Measurements from ENCODE around the gene OMA1.
"Not testable (repeated sequence)": the region's sequence is repeated elsewhere in the genome, so short reads cannot be mapped to it uniquely, and the experiment has no call there.

OMA1 gene

GRCh38 chr1:58573705-58574591 is 27.4 kb upstream of the OMA1 start:
- no peak for DNase-seq

DNA sequence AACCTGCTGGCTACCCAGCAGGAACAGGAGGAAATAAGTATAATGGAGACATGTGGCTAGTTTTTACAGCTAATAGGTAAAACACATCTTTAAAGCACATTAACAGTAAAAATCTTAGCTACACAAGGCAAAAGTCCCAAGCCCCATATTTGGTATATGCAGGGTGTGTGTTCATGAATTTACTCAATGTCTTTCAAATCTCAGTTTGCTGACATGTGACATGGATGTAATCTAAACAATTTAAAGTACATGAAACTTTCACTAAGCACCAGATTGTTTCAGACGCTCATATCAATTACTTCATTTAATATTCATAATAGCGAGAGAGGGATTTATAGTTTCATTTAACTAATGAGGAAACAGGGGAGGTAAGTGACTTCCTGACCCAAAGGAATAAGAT is 26.6 kb upstream of the OMA1 start:
- no peak for DNase-seq

DNA sequence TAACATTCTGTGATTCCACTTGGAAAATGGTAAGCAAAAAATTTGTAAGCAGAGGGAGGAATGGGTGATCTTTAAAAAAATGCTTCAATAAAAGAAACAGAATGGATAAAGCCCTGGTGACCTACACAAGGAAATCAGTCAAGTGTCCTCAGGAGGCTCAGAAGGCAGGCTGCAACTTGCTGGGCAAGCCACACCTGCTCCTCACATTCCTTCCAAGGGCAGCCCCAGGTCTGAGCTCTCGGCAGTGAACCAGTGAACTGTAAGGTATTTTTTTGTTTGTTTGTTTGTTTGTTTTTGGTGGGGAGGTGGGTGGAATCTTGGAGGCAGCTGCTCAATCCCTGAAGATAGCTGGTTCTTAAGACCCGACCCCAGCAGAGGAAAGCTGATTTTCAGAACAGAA is 26.2 kb upstream of the OMA1 start:
- no peak for DNase-seq

- DNase-seq, result no peak
Observed at GRCh38 chr1:58571616-58572015, 25.1 kb upstream of the OMA1 start.

DNA sequence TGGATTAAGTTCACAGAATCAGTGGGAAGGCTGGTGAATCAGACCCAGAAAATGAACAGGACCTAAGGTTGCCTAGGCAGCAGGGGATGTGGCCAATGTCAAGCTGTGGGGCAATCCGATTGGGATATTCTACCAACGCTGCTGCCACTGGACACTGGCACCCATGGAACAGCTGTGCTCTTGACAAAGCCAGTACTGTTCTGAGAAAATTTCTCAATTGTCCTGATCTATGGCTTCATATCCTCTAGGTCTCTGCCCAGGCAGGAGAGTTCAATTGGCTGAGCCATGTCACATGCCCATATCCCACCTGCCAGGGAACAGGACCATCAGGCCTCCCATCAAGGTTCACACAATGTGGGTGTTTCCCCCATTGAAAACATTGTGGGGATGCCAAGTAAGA is 24.3 kb upstream of the OMA1 start:
- DNase-seq, result no peak

DNA sequence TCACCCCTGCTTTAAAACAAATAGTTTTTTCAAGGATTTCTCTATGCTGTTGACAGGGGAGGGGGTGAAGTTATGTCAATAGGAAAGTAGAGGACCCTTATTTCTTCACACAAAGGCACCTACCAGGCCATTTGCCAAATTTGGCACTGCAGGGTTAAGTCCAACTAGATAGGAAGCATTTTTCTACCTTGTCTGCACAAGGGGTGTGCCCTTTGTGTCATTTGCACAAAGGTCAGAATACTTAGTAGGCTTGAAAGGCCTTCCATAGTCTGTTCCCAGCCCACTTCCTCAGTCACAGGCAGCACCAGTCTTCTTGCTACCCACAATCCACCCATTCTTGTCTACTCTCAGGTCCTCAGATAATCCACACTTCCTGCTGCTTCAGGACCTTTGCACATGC is 23.6 kb upstream of the OMA1 start:
- no peak for DNase-seq

- DNase-seq, result no peak
Observed at GRCh38 chr1:58568911-58569310, 22.4 kb upstream of the OMA1 start.

DNA sequence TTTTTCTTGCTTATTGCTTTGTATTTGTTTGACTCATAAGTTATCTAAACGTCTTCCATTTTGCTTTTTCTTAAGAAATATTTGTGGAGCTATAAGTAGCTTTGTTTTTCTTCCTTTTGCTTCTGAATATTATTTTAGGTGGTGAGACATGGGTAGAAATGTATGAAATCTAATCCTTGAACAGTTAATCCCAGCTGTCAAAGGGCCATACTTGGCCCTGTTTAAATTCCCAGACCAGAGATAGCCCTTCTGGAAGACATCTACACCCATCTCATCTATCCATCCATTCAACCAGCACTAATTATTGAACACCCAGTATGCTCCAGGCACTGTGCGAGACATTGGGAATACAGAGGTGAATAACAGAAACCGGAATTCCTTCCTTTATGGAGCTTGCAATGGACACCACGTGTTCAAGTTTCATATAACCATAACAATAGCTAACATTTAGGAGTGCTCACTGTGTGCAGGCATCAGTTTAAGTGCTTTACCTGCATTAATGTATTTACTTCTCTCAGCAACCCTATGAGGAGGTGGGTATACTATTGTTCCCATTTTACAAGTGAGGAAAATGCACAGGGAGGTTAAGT is 21.8 kb upstream of the OMA1 start:
- no peak for DNase-seq

DNA sequence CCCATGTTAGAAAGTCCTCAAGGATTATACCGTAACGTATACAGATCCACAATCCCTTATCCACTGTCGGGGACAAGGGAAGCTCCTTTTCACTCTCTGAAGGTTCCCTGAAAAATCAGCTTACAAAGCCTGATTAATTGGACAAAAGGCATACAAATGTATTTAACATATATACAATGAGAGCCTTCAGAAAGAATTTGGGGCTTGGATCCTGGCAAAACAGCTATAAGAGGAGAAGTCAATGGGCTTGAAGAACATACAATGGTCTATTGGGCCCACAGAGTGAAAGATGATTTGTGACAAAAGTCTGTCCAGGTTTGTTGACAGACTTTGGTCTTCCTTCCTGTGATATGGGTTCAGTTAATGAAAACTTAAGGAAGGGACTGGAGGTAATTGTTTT is 19.8 kb upstream of the OMA1 start:
- no peak for DNase-seq

DNA sequence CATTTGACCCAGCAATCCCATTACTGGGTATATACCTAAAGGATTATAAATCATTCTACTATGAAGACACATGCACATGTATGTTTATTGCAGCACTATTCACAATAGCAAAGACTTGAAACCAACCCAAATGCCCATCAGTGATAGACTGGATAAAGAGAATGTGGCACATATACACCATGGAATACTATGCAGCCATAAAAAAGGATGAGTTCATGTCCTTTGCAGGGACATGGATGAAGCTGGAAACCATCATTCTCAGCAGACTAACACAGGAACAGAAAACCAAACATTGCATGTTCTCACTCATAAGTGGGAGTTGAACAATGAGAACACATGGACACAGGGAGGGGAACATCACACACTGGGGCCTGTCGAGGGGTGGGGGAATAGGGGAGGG is 17.2 kb upstream of the OMA1 start:
- not testable (repeated sequence) for DNase-seq

- no peak for DNase-seq
Observed at GRCh38 chr1:58561633-58562032, 15.1 kb upstream of the OMA1 start.

DNA sequence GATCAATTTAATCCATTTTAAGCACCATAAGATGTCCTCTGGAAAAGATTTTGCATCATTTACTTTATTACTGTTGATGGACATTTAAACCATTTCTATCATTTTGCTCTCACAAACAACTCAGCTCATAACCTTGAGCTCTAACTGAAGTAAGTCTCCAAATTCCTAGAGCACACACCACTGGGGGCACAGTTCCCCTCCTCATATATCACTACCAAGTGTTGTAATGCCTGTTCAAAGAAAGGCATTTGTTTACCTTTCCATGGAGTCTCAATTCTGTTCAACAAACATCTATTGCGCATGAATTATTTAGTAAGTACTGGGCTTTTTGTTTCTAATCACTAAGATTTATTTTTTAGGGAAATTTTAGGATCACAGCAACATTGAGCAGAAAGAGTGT is 8.9 kb upstream of the OMA1 start:
- no peak for DNase-seq

DNA sequence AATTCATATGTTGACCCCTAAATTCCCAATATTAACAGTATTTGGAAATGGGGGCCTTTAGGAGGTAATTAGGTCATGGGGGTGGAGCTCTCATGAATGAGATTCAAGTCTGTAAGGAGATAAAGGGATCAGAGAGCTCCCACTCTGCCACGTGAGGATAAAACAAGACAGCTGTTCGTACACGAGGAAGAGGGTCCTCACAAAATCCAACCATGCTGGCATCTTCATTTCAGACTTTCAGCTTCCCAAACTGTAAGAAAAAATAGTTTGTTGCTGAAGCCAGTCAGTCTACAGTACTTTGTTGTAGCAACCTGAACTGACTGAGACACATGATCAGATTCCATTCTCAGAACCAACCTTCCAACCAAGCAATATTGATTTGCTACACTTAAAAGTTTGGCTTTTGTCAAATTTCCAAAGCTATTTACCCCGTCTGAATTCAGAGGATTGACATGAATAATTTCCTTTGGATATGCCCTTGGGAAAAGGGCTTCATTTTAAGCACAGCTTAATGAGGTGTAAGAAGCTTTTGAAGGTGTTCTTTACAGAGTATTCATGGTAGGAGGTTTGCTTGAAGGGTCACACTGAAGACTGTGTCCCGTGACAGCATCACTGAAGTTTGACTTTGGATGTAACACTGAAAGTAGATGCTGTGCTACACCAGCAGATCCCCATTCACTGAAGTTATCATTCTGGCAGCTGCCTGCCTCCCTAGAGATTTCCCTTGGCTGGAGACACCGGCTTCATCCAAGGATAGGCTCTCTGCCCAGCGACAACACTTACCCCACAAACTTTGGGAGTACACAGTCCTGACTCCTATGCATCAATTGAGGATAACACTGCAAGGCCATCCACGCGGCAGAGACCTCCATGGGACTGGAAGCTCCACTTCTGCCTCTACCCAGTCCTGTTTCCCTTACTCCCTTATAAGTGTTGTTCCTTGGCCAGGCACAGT is 4.9 kb upstream of the OMA1 start:
- no peak for DNase-seq

DNA sequence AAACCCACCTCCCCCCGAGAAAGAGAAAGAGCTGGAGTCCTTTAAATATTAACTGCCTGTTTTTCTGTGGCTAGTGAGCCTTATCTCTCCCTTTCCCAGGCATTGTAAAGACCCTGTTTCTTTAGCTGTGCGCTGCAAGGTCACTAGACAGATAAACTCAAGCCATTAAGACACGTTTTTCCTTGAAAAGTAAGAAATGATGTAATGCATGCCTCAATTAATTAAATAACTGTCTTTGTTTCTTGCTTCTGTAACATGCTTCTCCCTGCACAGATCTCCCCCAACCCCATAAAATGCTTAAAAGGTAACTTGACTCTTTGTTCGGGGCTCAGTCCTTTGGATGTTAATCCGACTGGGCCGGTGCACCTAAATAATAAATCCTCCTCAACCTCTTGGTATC is 2.8 kb upstream of the OMA1 start:
- not testable (repeated sequence) for DNase-seq

DNA sequence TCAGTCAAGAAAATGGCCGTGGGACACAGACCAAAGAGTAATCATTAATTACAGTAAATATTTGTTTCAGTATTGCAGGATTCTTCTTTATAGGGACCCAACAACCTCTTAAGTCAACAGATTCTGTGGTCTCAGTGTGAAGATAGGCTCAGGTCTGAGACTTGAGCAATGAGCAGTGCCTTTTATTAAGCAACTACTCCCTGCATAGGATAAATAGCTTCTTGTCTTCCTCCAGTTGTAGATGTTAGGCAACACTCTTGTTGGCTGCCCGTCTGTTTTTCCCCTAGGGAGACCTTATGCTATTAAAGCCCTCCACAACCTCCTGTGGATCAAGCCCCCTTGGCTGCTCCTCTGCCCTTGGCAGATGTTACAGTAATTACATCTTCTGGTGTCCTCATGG is 1.8 kb upstream of the OMA1 start:
- DNase-seq, result no peak

GRCh38 chr1:58545591-58546519 is 671 bp downstream of the OMA1 start:
- DNase-seq, result peak; percentile 79

- no peak for DNase-seq
Observed at GRCh38 chr1:58543260-58543659, 3.3 kb downstream of the OMA1 start.

DNA sequence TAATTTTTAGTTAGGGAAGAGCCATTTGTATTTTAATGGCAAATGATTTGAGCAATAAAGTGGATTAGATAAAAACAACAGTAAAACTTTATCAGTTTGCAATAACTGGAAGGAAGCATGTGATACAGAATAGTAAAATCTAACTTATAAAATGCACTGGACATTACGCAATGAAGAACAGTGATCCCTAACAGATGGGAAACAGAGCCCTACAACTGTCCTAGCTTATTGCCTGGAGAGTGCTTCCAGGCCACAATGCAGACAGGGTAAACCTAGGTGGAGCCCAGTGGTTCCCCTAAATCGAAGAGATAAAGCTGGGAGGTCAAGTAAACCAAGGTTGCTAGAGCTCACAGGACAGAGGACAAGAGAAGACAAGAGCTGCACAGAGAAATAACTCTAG is 7.0 kb downstream of the OMA1 start:
- DNase-seq, result no peak

- DNase-seq, result no peak
Observed at GRCh38 chr1:58538821-58539220, 7.7 kb downstream of the OMA1 start.

- not testable (repeated sequence) for DNase-seq
Observed at GRCh38 chr1:58531842-58532241, 14.7 kb downstream of the OMA1 start.

DNA sequence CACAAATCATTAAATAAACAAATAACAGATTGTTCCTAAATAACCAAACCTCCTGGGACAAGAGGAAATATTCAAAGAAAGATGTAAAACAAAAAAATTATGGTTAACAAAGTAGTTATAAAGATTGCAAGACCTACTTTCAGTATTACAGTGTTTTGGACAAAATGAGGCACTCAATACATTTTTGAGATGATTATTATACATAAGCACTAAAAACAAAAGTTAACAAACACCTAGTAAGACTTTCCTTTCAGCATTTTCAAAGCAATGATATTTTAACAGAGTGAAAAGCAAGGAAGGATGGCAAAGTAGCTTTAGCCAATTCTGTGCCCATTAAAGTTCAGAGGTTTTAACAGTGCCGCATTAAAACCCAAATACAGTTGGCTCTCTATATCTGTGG is 17.2 kb downstream of the OMA1 start:
- no peak for DNase-seq

DNA sequence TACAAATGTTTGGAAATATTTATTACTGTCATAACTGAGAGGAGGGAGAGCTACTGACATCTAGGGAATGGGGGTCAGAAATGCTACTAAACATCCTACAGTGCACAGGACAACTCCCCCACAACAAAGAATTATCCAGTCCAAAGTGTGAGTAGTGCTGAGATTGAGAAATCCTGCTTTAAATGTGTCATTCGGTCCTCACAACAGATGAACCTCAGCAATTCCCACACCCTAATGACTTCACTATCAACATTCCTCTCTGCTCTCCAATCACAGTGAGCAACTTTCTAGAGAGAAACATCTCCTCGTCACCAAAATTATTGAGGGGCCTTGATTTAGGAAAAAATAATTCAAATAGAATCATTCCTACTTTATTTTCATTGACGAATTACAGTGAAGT is 18.0 kb downstream of the OMA1 start:
- DNase-seq, result peak; percentile 54

Data from fibroblast of skin of abdomen (primary cell).